ENCODE measurements around the gene RTP3. TPM values are rescaled to one million over a fixed set of nuclear protein-coding genes. Genes with fewer than 3 reads are reported as not detected.
"Not testable (repeated sequence)": the region's sequence is repeated elsewhere in the genome, so short reads cannot be mapped to it uniquely, and the experiment has no call there.

Gene RTP3
- total and polyA plus RNA-seq, 2 of the 8 experiments (the other 6 are each of a cell fraction or from before 2014, with no cell fraction given), result 0.08 TPM; not detected in 1

DNA sequence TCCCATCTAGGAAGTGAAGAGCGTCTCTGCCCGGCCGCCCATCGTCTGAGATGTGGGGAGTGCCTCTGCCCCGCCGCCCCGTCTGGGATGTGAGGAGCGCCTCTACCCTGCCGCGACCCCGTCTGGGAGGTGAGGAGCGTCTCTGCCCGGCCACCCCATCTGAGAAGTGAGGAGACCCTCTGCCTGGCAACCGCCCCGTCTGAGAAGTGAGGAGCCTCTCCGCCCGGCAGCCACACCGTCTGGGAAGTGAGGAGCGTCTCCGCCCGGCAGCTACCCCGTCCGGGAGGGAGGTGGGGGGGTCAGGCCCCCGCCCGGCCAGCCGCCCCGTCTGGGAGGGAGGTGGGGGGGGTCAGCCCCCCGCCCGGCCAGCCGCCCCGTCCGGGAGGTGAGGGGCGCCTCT, 3.3 kb upstream of the RTP3 start:
- WGBS, 2 experiments (ENCODE audit: extremely low coverage in 1 of 2, insufficient coverage in 1 of 2, insufficient read length in 1 of 2, insufficient replicate concordance in 2 of 2, low coverage in 1 of 2, low lambda C conversion rate in 2 of 2, missing lambda C conversion rate in 1 of 2), result 100% methylated on average over 10 of the region's 33 CpGs; no CpG with 5 or more reads in 1 of the 2 experiments

More for the DNA sequence above, 3.3 kb upstream of the RTP3 start:
- H3K18ac ChIP-seq (ENCODE audit: extremely low read depth, low read length); H3K23ac ChIP-seq (ENCODE audit: insufficient read length); H2BK120ac ChIP-seq (replicated peaks; ENCODE audit: low read depth, low read length); H3K56ac ChIP-seq (replicated peaks; ENCODE audit: insufficient read length, low read depth, low read length); H3K27ac ChIP-seq (ENCODE audit: low read depth, low read length); H4K20me1 ChIP-seq (replicated peaks in 1 of 2; ENCODE audit: control insufficient read depth in 1 of 2, insufficient read depth in 2 of 2, low read length in 2 of 2); H3K14ac ChIP-seq (ENCODE audit: insufficient read length); H4K91ac ChIP-seq (replicated peaks; ENCODE audit: insufficient read length, low read length); H3K27me3 ChIP-seq (replicated peaks in 1 of 4; ENCODE audit: control insufficient read depth in 3 of 4, extremely low read depth in 1 of 4, insufficient read depth in 3 of 4, low read length in 3 of 4); H3K4me2 ChIP-seq (ENCODE audit: insufficient read depth in 1 of 2, low read depth in 2 of 2, low read length in 2 of 2); H3K4me3 ChIP-seq (ENCODE audit: extremely low read depth in 1 of 4, insufficient read depth in 2 of 4, low read depth in 3 of 4, low read length in 4 of 4); H3K23me2 ChIP-seq (ENCODE audit: low read depth, low read length); FAIRE-seq; H3K36me3 ChIP-seq (ENCODE audit: control insufficient read depth in 2 of 4, insufficient read depth in 4 of 4, low read length in 3 of 4); H2BK5ac ChIP-seq (ENCODE audit: low read depth, low read length); H2AFZ ChIP-seq (ENCODE audit: low read length); H2AK5ac ChIP-seq (ENCODE audit: low read depth, low read length); POLR2A ChIA-PET (ENCODE audit: partially characterized antibody); H4K5ac ChIP-seq (ENCODE audit: insufficient read length, low read depth, low read length); H3K79me1 ChIP-seq (ENCODE audit: low read depth, low read length); H3K9ac ChIP-seq (replicated peaks in 1 of 4; ENCODE audit: extremely low read depth in 1 of 4, low read depth in 3 of 4, low read length in 3 of 4); H2BK12ac ChIP-seq (ENCODE audit: low read depth, low read length); H3K79me2 ChIP-seq (ENCODE audit: control insufficient read depth in 1 of 2, insufficient read depth in 2 of 2, low read length in 2 of 2); H3K4me1 ChIP-seq (replicated peaks in 1 of 4; ENCODE audit: control insufficient read depth in 3 of 4, insufficient read depth in 4 of 4, low read length in 3 of 4); H2BK15ac ChIP-seq (ENCODE audit: low read length); H4K8ac ChIP-seq (ENCODE audit: extremely low read depth, insufficient read depth, low read length); H3K9me3 ChIP-seq (ENCODE audit: insufficient read depth in 2 of 2, low read depth in 1 of 2, low read length in 1 of 2); CTCF ChIA-PET (ENCODE audit: partially characterized antibody); H3K4ac ChIP-seq (replicated peaks; ENCODE audit: insufficient read length, low read depth, low read length); H2BK20ac ChIP-seq (ENCODE audit: low read length): not testable (repeated sequence)
- DNase-seq (ENCODE audit: low read depth in 1 of 2, low spot score in 2 of 2), result peak in 1 of 2 experiments; percentile 20
